Breast epithelium (tissue), 4 donors: ENCODE measurements around the gene NPBWR2. TPM values are rescaled to one million over a fixed set of nuclear protein-coding genes. Genes with fewer than 3 reads are reported as not detected.

Source experiments
- DNase-seq, 2 donors: peaks; one replicate each; pipeline ENCODE4 v3.0.0-alpha.2; 2019; ENCODE audit warnings: low spot score in 2 of 2
- H3K27ac ChIP-seq, 2 donors: fragments of 200-600 bp; sonication (generic) in 1 of 2; one replicate each; pipeline ENCODE4 v1.5.1; 2016 to 2019; ENCODE audit warnings: mild to moderate bottlenecking in 1 of 2
- H3K27me3 ChIP-seq, 2 donors: fragments of 200-600 bp; sonication (generic) in 1 of 2; one replicate each; pipeline versions ENCODE4 v1.5.1 to v1.6.0; 2017 to 2019; ENCODE audit warnings: control low read depth in 1 of 2, mild to moderate bottlenecking in 1 of 2
- H3K36me3 ChIP-seq: fragments of 200-600 bp; one replicate; pipeline ENCODE4 v1.5.1; 2019
- H3K4me1 ChIP-seq, 2 donors: fragments of 200-600 bp; sonication (generic); one replicate each; pipeline ENCODE4 v1.5.1; 2016 to 2019; ENCODE audit warnings: control low read depth in 1 of 2
- H3K4me3 ChIP-seq, 3 donors: fragments of 200-600 bp; sonication (generic); 1 replicate in 2 of 3; 2 replicates in 1 of 3; pipeline ENCODE4 v1.5.1; 2016 to 2019; ENCODE audit warnings: mild to moderate bottlenecking in 3 of 3, moderate library complexity in 2 of 3
- H3K9me3 ChIP-seq, 2 donors: fragments of 200-600 bp; sonication (generic) in 1 of 2; one replicate each; pipeline ENCODE4 v1.5.1; 2016 to 2019; ENCODE audit warnings: control low read depth in 1 of 2
- POLR2A ChIP-seq: fragments of 450-650 bp; IDR thresholded peaks from one replicate; pipeline ENCODE4 v1.6.1; 2016; ENCODE audit warnings: antibody characterized with exemption, mild to moderate bottlenecking, moderate library complexity
- POLR2AphosphoS5 ChIP-seq, 3 donors: sonication (generic); formaldehyde crosslinking; IDR thresholded peaks; one replicate each; pipeline ENCODE4 v1.6.1; 2017; ENCODE audit warnings: antibody characterized with exemption in 3 of 3
- intact Hi-C: fragments of 100-400 bp; cut with DNase I; formaldehyde crosslinking; loops from one replicate; pipeline ENCODE4 v1.15.1; 2023; ENCODE audit warnings: low total_unique reads
- total RNA-seq, 3 donors: library from RNA; depleted of rRNA; stranded (reverse); fragments of >200 nt; gene quantifications; one replicate each; pipeline ENCODE4 v1.1.0, GENCODE V29; 2016
- TF ChIP-seq, protein P1 (sequence below), 3 donors: fragments of 450-650 bp; IDR thresholded peaks; one replicate each; pipeline ENCODE4 v1.5.1; 2016 to 2017; ENCODE audit warnings: antibody characterized with exemption in 3 of 3, mild to moderate bottlenecking in 3 of 3, moderate library complexity in 3 of 3

Gene NPBWR2
- total RNA-seq, 3 donors from 2014 or later: not detected

DNA sequence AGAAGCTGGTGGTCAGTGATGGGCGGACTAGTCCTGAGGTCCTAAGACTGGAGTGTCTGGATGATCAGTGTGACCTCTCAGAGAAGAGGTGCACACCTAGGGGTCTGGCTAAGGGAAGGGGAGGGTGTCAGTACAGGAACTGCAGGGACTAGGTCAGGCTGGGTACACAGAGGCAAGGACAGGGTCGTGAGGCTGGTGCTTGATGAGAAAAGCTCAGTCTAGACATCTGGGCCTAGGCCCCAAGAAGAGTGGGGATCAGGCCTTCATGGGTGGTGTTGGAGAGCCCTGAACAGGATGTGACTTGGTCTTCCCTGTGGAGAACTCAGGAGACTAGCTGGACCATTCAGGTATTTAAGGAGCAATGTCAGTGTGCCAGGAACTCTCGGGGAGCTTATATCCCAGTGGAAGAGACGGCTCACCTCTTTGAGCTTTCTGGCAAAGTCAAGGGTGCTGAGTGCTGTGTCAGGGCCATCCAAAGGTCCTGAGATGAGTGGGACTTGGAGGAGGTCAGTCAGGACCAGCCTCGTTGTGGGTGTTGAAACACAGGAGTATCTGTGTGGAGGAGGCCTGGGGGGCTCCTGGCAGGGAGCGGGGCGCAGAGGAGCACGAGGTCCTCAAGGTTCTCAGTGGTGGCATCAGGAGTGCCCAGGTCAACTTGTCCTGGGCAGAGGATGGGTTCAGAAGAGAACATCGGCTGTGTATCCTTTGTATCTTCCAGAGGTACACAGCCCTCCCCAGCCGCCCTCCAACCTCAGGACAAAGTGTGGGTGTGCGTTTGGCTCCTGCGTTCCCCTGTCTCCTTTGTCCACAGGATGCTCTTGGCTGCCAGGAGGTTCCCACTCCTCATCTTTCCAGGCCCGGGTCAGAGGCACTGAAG lies 43.6 kb upstream of the NPBWR2 start:
- intact Hi-C loops: no loop called here
- H3K27ac ChIP-seq: no peak overlapping the region
- H3K4me1 ChIP-seq: no peaks in the 10 kb centered on the region
- H3K4me3 ChIP-seq: no peak overlapping the region
- H3K27me3 ChIP-seq: peaks cover 0 to 34% of the 10 kb centered on the region in 2 donors
- no peaks in the 10 kb centered on the region for H3K9me3 ChIP-seq
- TF ChIP-seq, protein P1, sequence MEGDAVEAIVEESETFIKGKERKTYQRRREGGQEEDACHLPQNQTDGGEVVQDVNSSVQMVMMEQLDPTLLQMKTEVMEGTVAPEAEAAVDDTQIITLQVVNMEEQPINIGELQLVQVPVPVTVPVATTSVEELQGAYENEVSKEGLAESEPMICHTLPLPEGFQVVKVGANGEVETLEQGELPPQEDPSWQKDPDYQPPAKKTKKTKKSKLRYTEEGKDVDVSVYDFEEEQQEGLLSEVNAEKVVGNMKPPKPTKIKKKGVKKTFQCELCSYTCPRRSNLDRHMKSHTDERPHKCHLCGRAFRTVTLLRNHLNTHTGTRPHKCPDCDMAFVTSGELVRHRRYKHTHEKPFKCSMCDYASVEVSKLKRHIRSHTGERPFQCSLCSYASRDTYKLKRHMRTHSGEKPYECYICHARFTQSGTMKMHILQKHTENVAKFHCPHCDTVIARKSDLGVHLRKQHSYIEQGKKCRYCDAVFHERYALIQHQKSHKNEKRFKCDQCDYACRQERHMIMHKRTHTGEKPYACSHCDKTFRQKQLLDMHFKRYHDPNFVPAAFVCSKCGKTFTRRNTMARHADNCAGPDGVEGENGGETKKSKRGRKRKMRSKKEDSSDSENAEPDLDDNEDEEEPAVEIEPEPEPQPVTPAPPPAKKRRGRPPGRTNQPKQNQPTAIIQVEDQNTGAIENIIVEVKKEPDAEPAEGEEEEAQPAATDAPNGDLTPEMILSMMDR (IDR thresholded peaks at IDR 0.05): no peak
- TF ChIP-seq POLR2AphosphoS5 (IDR thresholded peaks at IDR 0.05) (no peak), POLR2A (no peak)
- DNase-seq: no peak
- no peaks in the 10 kb centered on the region for H3K36me3 ChIP-seq

GRCh38 chr20:64149809-64150560 lies 42.6 kb upstream of the NPBWR2 start:
- Histone ChIP-seq H3K27ac (no peak overlapping the region), H3K27me3 (peaks cover 0 to 30% of the 10 kb centered on the region in 2 donors), H3K4me1 (no peaks in the 10 kb centered on the region), H3K4me3 (no peak overlapping the region), H3K9me3 (peaks cover 0 to 6% of the 10 kb centered on the region in 2 donors), H3K36me3 (no peaks in the 10 kb centered on the region)
- TF ChIP-seq POLR2AphosphoS5 (IDR thresholded peaks at IDR 0.05) (no peak), POLR2A (no peak)
- TF ChIP-seq, protein P1 (IDR thresholded peaks at IDR 0.05): no peak
- no peak for DNase-seq
- intact Hi-C loops: no loop called here

DNA sequence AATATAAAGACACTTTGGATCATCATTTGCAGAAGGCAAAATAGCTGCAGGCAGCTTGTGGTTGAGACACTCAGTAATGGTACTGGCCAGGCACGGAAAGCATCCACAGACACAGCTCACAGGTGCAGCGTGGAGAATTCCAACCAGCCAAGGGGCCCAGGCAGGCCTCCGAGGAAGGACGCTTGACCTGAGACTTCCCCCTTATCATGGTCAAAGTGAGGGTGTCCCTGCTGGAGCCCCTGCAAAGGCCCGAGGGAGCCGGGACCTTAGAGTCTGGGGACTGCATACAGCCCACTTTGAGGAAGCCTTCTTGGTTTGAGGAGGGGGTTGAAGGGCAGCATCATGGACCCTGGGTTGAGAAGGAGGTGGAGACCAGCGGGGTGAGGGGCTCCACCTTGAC lies 41.8 kb upstream of the NPBWR2 start:
- Histone ChIP-seq H3K4me1 (no peaks in the 10 kb centered on the region), H3K27ac (no peak overlapping the region), H3K27me3 (peaks cover 0 to 22% of the 10 kb centered on the region in 2 donors), H3K36me3 (no peaks in the 10 kb centered on the region), H3K4me3 (no peak overlapping the region), H3K9me3 (peaks cover 0 to 8% of the 10 kb centered on the region in 2 donors)
- TF ChIP-seq, protein P1 (IDR thresholded peaks at IDR 0.05): no peak
- TF ChIP-seq POLR2AphosphoS5 (IDR thresholded peaks at IDR 0.05): no peak
- no peak for TF ChIP-seq POLR2A
- intact Hi-C loops: no loop called here
- no peak for DNase-seq

GRCh38 chr20:64148581-64148980 lies 41.2 kb upstream of the NPBWR2 start:
- Histone ChIP-seq H3K4me1 (no peaks in the 10 kb centered on the region), H3K27ac (no peak overlapping the region), H3K36me3 (no peaks in the 10 kb centered on the region), H3K9me3 (peaks cover 0 to 8% of the 10 kb centered on the region in 2 donors), H3K4me3 (no peak overlapping the region), H3K27me3 (peaks cover 0 to 20% of the 10 kb centered on the region in 2 donors)
- intact Hi-C loops: no loop called here
- no peak for DNase-seq
- no peak for TF ChIP-seq POLR2A
- TF ChIP-seq POLR2AphosphoS5 (IDR thresholded peaks at IDR 0.05): no peak
- TF ChIP-seq, protein P1 (IDR thresholded peaks at IDR 0.05): no peak
